A549 (cell line): ENCODE measurements around the gene PITPNC1. TPM values are rescaled to one million over a fixed set of nuclear protein-coding genes. Genes with fewer than 3 reads are reported as not detected.

Source experiments
- ATAC-seq, 2 experiments: fragments of 200-7000 bp in 1 of 2; fragments of >200 bp in 1 of 2; cut with Nextera tagmentation in 1 of 2; cut with Tn5 transposase in 1 of 2; 3 replicates each; pipeline versions ENCODE4 v1.8.0 to v1.9.1; 2018 to 2020; ENCODE audit warnings: mild to moderate bottlenecking in 1 of 2, moderate library complexity in 1 of 2
- CTCF ChIA-PET: fragments of 300-600 bp; sonication (Branson Sonifier 250); formaldehyde crosslinking; extraction: SDS; loops from one replicate; lab custom pipeline; 2021; ENCODE audit warnings: antibody characterized with exemption, inconsistent platforms; lab: Yijun Ruan, JAX
- POLR2A ChIA-PET: fragments of 350-600 bp; formaldehyde crosslinking; extraction: SDS; loops from one replicate; lab custom pipeline; 2021; ENCODE audit warnings: antibody characterized with exemption, inconsistent platforms; lab: Yijun Ruan, JAX
- DNase-seq, 2 experiments: peaks; one replicate each; pipeline versions ENCODE4 v3.0.0 to v3.0.0-alpha.2; 2011 to 2016; ENCODE audit warnings: low read depth in 1 of 2, low spot score in 1 of 2
- FAIRE-seq: peaks from 2 replicates; lab custom pipeline; 2011; peaks lifted over from hg19 to GRCh38; lab: Jason Lieb, UNC
- H3K27ac ChIP-seq, 2 experiments: fragments of >200 bp; sonication (Bioruptor Twin); formaldehyde crosslinking; 3 replicates each; pipeline ENCODE4 v1.5.1; 2016 to 2017
- H3K4me1 ChIP-seq: fragments of >200 bp; sonication (Bioruptor Twin); formaldehyde crosslinking; 3 replicates; pipeline ENCODE4 v1.6.1; 2016
- H3K4me2 ChIP-seq: fragments of >200 bp; sonication (Bioruptor Twin); formaldehyde crosslinking; 3 replicates; pipeline ENCODE4 v1.6.1; 2016
- H3K4me3 ChIP-seq: fragments of >200 bp; sonication (Bioruptor Twin); formaldehyde crosslinking; 3 replicates; pipeline ENCODE4 v1.5.1; 2016
- H3K9me3 ChIP-seq: fragments of >200 bp; sonication (Bioruptor Twin); formaldehyde crosslinking; 3 replicates; pipeline ENCODE4 v1.6.1; 2016
- CBX2 ChIP-seq: fragments of 200-600 bp; sonication (generic); IDR thresholded peaks from 2 replicates; pipeline ENCODE4 v1.6.1; 2016; ENCODE audit warnings: low read depth, mild to moderate bottlenecking, borderline replicate concordance
- CHD2 ChIP-seq: fragments of 150-350 bp; IDR thresholded peaks from 2 replicates; pipeline ENCODE4 v1.6.1; 2014; ENCODE audit warnings: low read length; ENCODE audit not compliant: partially characterized antibody
- CTCF ChIP-seq: fragments of >200 bp; sonication (Bioruptor Twin); formaldehyde crosslinking; IDR thresholded peaks from 3 replicates; pipeline ENCODE4 v1.5.1; 2016
- EP300 ChIP-seq, 2 experiments: fragments of >200 bp; sonication (Bioruptor Twin); formaldehyde crosslinking; IDR thresholded peaks; 2 replicates in 1 of 2; 3 replicates in 1 of 2; pipeline ENCODE4 v1.6.1; 2016 to 2017
- ESRRA ChIP-seq: fragments of 150-350 bp; IDR thresholded peaks from 2 replicates; pipeline ENCODE4 v1.6.1; 2014; ENCODE audit warnings: mild to moderate bottlenecking, low read length, borderline replicate concordance
- FOSB ChIP-seq: fragments of 250-450 bp; sonication (Bioruptor Pico); IDR thresholded peaks from 2 replicates; pipeline ENCODE4 v1.5.0; 2020; ENCODE audit warnings: mild to moderate bottlenecking, moderate library complexity
- FOSL2 ChIP-seq, 2 experiments: fragments of 450-650 bp in 1 of 2; fragments of >200 bp in 1 of 2; sonication (Bioruptor Twin) in 1 of 2; formaldehyde crosslinking; IDR thresholded peaks; 2 replicates each; pipeline versions ENCODE4 v1.5.0 to v1.6.1; 2016 to 2020; ENCODE audit warnings: mild to moderate bottlenecking in 1 of 2, moderate library complexity in 1 of 2
- GATA3 ChIP-seq: IDR thresholded peaks from 2 replicates; pipeline ENCODE4 v1.6.1; 2012; ENCODE audit warnings: borderline replicate concordance
- HDAC2 ChIP-seq: fragments of 200-600 bp; sonication (generic); IDR thresholded peaks from 2 replicates; pipeline ENCODE4 v1.6.1; 2016
- HES2 ChIP-seq: fragments of >200 bp; sonication (Bioruptor Twin); formaldehyde crosslinking; IDR thresholded peaks from 2 replicates; pipeline ENCODE4 v1.6.1; 2016
- HOXB13 ChIP-seq: fragments of 250-450 bp; sonication (Bioruptor Pico); IDR thresholded peaks from 2 replicates; pipeline ENCODE4 v1.5.0; 2020; ENCODE audit warnings: low read depth, mild to moderate bottlenecking, moderate library complexity
- HOXB5 ChIP-seq: fragments of 250-450 bp; sonication (Bioruptor Pico); IDR thresholded peaks from 2 replicates; pipeline ENCODE4 v1.5.0; 2020; ENCODE audit warnings: mild to moderate bottlenecking, moderate library complexity
- JUN ChIP-seq, 2 experiments: fragments of >200 bp; sonication (Bioruptor Twin); formaldehyde crosslinking; IDR thresholded peaks; 2 replicates in 1 of 2; 3 replicates in 1 of 2; pipeline ENCODE4 v1.6.1; 2016 to 2017
- JUNB ChIP-seq: fragments of >200 bp; sonication (Bioruptor Twin); formaldehyde crosslinking; IDR thresholded peaks from 2 replicates; pipeline ENCODE4 v1.6.1; 2016
- KDM5A ChIP-seq: fragments of 200-600 bp; sonication (generic); IDR thresholded peaks from 2 replicates; pipeline ENCODE4 v1.6.1; 2016; ENCODE audit warnings: antibody characterized with exemption, mild to moderate bottlenecking
- MAFK ChIP-seq: fragments of 450-650 bp; IDR thresholded peaks from 2 replicates; pipeline ENCODE4 v1.6.1; 2014; ENCODE audit not compliant: partially characterized antibody
- MAZ ChIP-seq: fragments of 150-350 bp; IDR thresholded peaks from 2 replicates; pipeline ENCODE4 v1.6.1; 2014; ENCODE audit warnings: antibody characterized with exemption, low read depth, low read length, borderline replicate concordance
- NR3C1 ChIP-seq: fragments of >200 bp; sonication (Bioruptor Twin); formaldehyde crosslinking; IDR thresholded peaks from 3 replicates; pipeline ENCODE4 v1.6.1; 2017
- PBX3 ChIP-seq: IDR thresholded peaks from 2 replicates; pipeline ENCODE4 v1.6.1; 2012
- POLR2AphosphoS2 ChIP-seq: conservative IDR thresholded peaks from 2 replicates; pipeline ENCODE4 v1.6.1; 2012; ENCODE audit warnings: low read length, improper control_type of control experiment, inconsistent platforms
- RAD21 ChIP-seq, 2 experiments: fragments of >200 bp in 1 of 2; sonication (Bioruptor Twin) in 1 of 2; formaldehyde crosslinking in 1 of 2; IDR thresholded peaks in 1 of 2; conservative IDR thresholded peaks in 1 of 2; 2 replicates in 1 of 2; 3 replicates in 1 of 2; pipeline ENCODE4 v1.6.1; 2012 to 2018; ENCODE audit warnings: inconsistent platforms in 1 of 2
- RFX5 ChIP-seq: fragments of 450-650 bp; IDR thresholded peaks from 2 replicates; pipeline ENCODE4 v1.7.1; 2014; ENCODE audit warnings: antibody characterized with exemption, mild to moderate bottlenecking, moderate library complexity
- SMC3 ChIP-seq: fragments of >200 bp; sonication (Bioruptor Twin); formaldehyde crosslinking; IDR thresholded peaks from 3 replicates; pipeline ENCODE4 v1.6.1; 2018; ENCODE audit warnings: inconsistent platforms
- TFCP2L1 ChIP-seq: fragments of 250-450 bp; sonication (Bioruptor Pico); IDR thresholded peaks from 2 replicates; pipeline ENCODE4 v1.5.0; 2021; ENCODE audit warnings: mild to moderate bottlenecking
- ZC3H11A ChIP-seq: fragments of 450-650 bp; IDR thresholded peaks from 2 replicates; pipeline ENCODE4 v1.6.1; 2014; ENCODE audit warnings: antibody characterized with exemption, mild to moderate bottlenecking
- ZFP36 ChIP-seq: fragments of 450-650 bp; IDR thresholded peaks from 2 replicates; pipeline ENCODE4 v1.6.1; 2014; ENCODE audit warnings: borderline replicate concordance; ENCODE audit not compliant: partially characterized antibody
- ZNF302 ChIP-seq: fragments of 250-450 bp; sonication (Bioruptor Pico); IDR thresholded peaks from 2 replicates; pipeline ENCODE4 v1.9.0; 2021; ENCODE audit warnings: inconsistent platforms, mild to moderate bottlenecking, moderate library complexity
- ZSCAN20 ChIP-seq: fragments of 250-450 bp; sonication (Bioruptor Pico); IDR thresholded peaks from 2 replicates; pipeline ENCODE4 v1.8.0; 2022; ENCODE audit warnings: mild to moderate bottlenecking, moderate library complexity
- WGBS: methylation state at CpG from one replicate; pipeline ENCODE4 v1.1.6; 2017; ENCODE audit errors: missing lambda C conversion rate; 5-methylcytosine and 5-hydroxymethylcytosine counted together
- polyA plus RNA-seq, 4 experiments: library from polyadenylated mRNA; depleted of rRNA in 3 of 4; stranded (reverse); fragments of >200 nt; fragmentation: RNase III in 1 of 4; extraction: RNeasy Plus Mini Kit Qiagen cat#74134 plus additional on column Dnase treatment in 1 of 4; gene quantifications; 2 replicates in 3 of 4; 3 replicates in 1 of 4; pipeline ENCODE4 v1.2.3, GENCODE V29; 2011 to 2017

Gene PITPNC1
- polyA plus RNA-seq, 2 of the 4 experiments (the other 2 are of a cell fraction) = 3.7 to 11.2 TPM

GRCh38 chr17:67502151-67502550 lies 125.1 kb downstream of the PITPNC1 start:
- ChIA-PET CTCF (interaction anchor here (1.5 kb wide), 1 partner anchor 27 kb away, joined by 4 read pairs; no protein-coding TSS in a partner anchor), POLR2A (no interaction called here)
- Histone ChIP-seq H3K4me2 (no peak overlapping the region), H3K9me3 (no peaks in the 10 kb centered on the region), H3K4me3 (no peak overlapping the region), H3K27ac (no peak overlapping the region), H3K4me1 (peaks cover 12% of the 10 kb centered on the region)
- ATAC-seq (no peak), FAIRE-seq (no peak), DNase-seq (no peak)
- TF ChIP-seq HOXB13 (CRISPR knock-in tag) (no peak), CTCF (no peak), GATA3 (no peak), NR3C1 (no peak), TFCP2L1 (CRISPR knock-in tag) (no peak), EP300 (IDR thresholded peaks at IDR 0.05) (no peak), HOXB5 (CRISPR knock-in tag) (no peak), ZC3H11A (no peak), PBX3 (no peak), MAFK (no peak), HDAC2 (no peak), MAZ (no peak), FOSB (CRISPR knock-in tag) (no peak), JUNB (no peak)
- WGBS = 71% methylated on average over 3 of the region's 3 CpGs

- H3K4me3 ChIP-seq = no peak overlapping the region
- no peak overlapping the region for H3K27ac ChIP-seq
- ChIA-PET POLR2A (no interaction called here), CTCF (interaction anchor here (0.5 to 0.6 kb wide), 2 partner anchors 107 to 555 kb away, joined by 3 read pairs; no protein-coding TSS in a partner anchor)
- no peak overlapping the region for H3K4me2 ChIP-seq
- ATAC-seq (peak in 1 of 2 experiments; percentile 52; a peak in 1 of 6 replicates), DNase-seq (peak in 1 of 2 experiments; percentile 44), FAIRE-seq (no peak)
- no peak for TF ChIP-seq POLR2AphosphoS2
- no peak for TF ChIP-seq ZNF302 (CRISPR knock-in tag)
- TF ChIP-seq FOSL2 (IDR thresholded peaks at IDR 0.05) = no peak
- peak; percentile 54; the same call in 1 of the 2 replicates for TF ChIP-seq FOSL2 (CRISPR knock-in tag; IDR thresholded peaks at IDR 0.05)
- no peak for TF ChIP-seq MAFK
- TF ChIP-seq KDM5A = no peak
- TF ChIP-seq JUNB = peak; percentile 46; the same call in 1 of the 2 replicates
- TF ChIP-seq MAZ = no peak
- H3K9me3 ChIP-seq = peaks cover 7% of the 10 kb centered on the region
- WGBS = 7% methylated on average over 1 of the region's 1 CpG
- peaks cover 12% of the 10 kb centered on the region for H3K4me1 ChIP-seq
These were observed 126.1 kb downstream of the PITPNC1 start for GRCh38 chr17:67503184-67503583.

GRCh38 chr17:67503739-67504138 lies 126.7 kb downstream of the PITPNC1 start:
- CTCF ChIA-PET = interaction anchor here (0.5 kb wide), 1 partner anchor 106 kb away, joined by 3 read pairs; no protein-coding TSS in a partner anchor
- Histone ChIP-seq H3K4me3 (no peak overlapping the region), H3K27ac (no peak overlapping the region), H3K9me3 (peaks cover 11% of the 10 kb centered on the region), H3K4me1 (peaks cover 12% of the 10 kb centered on the region), H3K4me2 (no peak overlapping the region)
- TF ChIP-seq POLR2AphosphoS2 = no peak
- no peak for TF ChIP-seq JUN (IDR thresholded peaks at IDR 0.05)
- TF ChIP-seq CBX2 = no peak
- TF ChIP-seq ESRRA = no peak
- no peak for TF ChIP-seq CHD2
- TF ChIP-seq RFX5 = no peak
- TF ChIP-seq RAD21 (conservative IDR thresholded peaks at IDR 0.05 in 1 of 2, IDR thresholded peaks at IDR 0.05 in 1 of 2) = no peak
- TF ChIP-seq SMC3 = no peak
- no peak for TF ChIP-seq ZSCAN20 (CRISPR knock-in tag)
- TF ChIP-seq ZFP36 = no peak
- no peak for TF ChIP-seq HOXB13 (CRISPR knock-in tag)
- no peak for TF ChIP-seq MAFK
- TF ChIP-seq HES2 = no peak
- no peak for FAIRE-seq
- DNase-seq = no peak
- WGBS = 87% methylated on average over 2 of the region's 2 CpGs
- ATAC-seq = no peak; a peak in 1 of 6 replicates
- POLR2A ChIA-PET = no interaction called here
